Smooth muscle cell of the brain vasculature (primary cell): ENCODE data around the gene CDT1.

Experiments
- DNase-seq: peaks from one replicate; pipeline ENCODE4 v3.0.0-alpha.2; 2012; ENCODE audit warnings: low read depth, low spot score

Gene CDT1

DNA sequence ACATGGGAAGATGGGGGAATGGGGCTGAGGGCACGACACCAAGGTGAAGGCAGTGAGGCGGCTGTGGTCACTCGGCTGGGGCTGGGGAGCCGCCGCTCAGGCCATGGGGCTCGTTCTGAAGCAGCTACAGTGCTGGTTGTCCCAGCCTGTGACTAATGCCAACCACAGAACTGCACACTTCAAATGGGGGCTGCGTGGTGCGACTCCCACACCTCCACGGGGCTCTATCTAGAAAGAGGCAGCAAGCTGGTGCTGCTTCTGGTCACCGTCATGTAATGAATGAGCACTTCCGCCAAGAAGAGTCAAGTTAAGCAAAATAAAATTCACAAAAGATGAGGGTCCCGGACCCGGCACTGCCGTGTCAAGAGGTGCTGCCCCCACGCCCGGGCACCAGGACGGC, 33.2 kb downstream of the CDT1 start:
- no peak for DNase-seq

- DNase-seq: no peak
Observed at GRCh38 chr16:88837806-88838205, 34.2 kb downstream of the CDT1 start.

- DNase-seq: no peak
Observed at GRCh38 chr16:88838566-88838965, 35.0 kb downstream of the CDT1 start.

DNA sequence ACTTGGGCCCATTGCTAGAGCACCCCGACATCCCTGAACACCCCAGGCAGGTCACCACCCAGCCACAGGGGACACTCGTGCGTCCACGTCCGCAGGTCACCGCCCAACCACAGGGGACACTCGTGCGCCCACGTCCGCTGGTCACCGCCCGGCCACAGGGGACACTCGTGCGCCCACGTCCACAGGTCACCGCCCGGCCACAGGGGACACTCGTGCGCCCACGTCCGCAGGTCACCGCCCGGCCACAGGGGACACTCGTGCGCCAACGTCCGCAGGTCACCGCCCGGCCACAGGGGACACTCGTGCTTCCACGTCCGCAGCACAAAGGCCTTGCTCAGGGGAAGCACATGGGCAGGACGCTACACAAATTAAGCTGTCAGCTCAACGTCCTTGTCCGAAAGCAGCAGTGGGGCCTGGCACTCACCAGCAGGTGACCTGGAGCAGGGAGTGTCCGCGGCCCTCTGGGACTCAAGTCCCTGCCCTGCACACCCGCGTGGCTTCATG, 35.5 kb downstream of the CDT1 start:
- DNase-seq: no peak

GRCh38 chr16:88839745-88840599, 36.4 kb downstream of the CDT1 start:
- no peak for DNase-seq

DNA sequence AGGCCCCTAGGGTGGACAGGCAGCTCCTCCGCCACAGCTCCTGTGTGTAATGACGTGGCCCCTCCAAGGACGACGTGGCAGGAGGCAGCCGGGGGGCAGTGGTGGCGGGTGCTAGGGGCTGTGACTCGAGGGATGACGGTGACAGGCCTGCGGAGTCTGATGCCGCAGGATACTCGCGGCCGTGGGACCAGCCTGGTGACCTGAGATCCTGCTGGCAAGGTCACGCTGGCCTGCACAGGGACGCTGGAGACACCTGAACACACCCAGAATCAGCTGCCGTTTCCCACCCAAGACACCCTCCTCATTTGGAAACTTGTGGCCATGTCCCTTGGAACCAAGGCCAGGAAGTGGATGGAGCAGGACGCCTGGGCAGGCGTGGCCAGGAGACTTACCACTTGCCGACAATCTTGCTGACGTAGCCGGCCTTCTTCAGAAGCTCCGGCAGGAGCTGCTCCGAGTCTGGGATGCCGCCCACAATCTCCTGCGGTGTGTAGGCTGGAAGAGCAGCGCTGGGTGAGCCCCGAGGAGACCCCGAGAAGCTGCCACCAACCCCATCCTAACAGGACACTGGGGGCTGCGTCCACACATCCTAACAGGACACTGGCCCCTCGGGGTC, 37.1 kb downstream of the CDT1 start:
- DNase-seq: no peak

- DNase-seq: no peak
Observed at GRCh38 chr16:88841521-88842307, 38.1 kb downstream of the CDT1 start.

GRCh38 chr16:88842308-88842756, 38.7 kb downstream of the CDT1 start:
- no peak for DNase-seq

DNA sequence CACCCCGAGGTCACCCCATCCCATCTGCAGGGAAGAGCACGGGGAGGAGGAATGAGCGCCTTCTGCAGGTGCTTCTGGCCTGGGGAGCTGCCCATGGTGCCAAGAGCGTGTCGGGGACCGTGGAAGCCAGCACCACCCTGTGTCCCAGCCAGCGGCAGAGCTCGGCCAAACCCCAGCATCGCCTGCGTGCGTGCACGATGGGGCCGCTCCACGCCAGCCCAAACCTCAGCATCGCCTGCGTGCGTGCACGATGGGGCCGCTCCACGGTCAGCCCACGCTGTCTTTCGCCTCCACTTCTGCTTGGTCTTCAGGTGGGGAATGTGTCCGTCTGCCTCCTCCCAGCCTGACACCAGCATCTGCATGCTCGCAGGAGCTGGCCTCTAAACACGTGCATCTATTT, 39.2 kb downstream of the CDT1 start:
- DNase-seq: no peak

DNA sequence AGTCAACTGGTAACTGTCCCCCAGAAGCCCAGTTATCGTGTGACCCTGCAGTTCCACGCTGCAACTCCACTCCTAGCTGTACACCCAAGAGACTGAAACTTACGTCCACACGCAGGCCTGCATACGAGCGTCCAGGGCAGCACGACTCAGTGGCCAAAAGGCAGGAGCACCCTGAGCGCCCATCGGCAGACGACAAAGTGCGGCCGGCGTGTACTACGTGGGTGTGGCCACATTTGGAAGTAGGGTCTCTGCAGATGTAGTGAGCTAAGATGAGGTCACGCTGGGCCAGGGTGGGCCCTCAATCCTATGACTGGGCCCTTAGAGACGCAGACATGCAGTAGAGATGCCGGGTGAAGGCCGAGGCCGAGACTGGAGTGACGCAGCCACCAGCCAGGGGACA, 39.7 kb downstream of the CDT1 start:
- DNase-seq: no peak

DNA sequence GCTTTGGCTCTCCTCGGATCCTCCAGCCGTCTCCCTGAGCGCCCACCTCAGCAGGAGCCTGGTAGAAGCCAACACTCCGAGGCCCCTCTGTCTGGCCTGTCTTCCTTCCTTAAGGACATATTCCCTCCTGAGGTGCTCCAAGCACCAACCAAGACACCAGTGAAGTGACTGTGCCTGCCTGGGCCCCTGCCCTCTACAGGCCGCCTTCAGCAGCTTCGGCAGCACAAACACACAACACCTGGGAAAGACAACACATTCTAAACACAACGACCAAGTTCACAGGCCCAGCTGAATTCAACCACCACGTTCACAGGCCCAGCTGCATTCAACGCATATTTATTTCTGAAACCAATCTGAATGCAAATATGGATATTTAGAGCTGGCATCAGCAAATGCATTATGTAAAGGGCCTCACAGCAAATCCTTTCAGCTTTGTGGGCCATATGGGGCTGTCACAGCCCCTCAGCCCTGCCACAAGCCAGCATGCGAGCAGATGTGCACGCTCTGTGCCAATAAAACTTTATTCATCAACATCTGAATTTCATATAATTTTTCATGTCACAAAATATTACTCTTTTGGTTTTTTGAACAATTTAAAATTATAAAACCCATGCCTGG, 40.9 kb downstream of the CDT1 start:
- no peak for DNase-seq

DNA sequence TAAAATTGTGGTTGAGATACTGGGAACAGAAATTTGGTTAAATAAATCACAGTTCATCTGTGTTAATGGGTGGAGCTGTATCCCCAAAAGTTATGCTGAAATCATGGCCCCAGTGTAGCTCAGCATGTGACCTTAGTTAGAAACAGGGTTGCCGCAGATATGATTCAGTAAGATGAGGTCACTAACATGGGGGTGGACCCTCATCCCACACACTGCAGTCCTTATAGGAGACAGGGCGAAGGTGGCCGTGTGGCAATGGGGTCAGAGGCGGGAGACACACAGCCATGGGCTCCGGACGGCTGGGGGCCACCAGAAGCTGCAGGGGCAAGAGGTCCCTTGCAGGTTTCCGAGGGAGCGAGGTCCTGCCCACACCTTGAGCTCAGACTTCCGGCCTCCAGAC, 42.5 kb downstream of the CDT1 start:
- DNase-seq: no peak

- no peak for DNase-seq
Observed at GRCh38 chr16:88847654-88848053, 44.1 kb downstream of the CDT1 start.

DNA sequence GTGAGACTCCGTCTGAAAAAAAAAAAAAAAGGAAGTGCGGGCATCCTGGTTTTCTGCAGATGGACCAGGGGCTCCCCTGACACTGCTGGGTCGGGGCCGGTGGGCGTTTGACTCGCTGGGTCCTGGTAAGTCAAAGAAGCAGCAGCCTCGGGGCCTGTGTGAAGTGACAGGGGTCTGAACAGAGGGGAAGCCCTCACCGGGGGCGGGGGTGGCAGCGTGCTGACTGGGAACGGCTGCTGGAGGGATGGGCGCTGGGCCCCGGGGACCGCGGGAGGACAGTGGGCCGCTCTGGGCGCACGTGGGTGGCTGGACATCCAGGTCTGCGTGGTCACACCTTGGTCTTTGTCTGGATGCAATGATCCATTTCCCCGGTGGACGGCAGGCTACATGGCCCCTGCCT, 45.0 kb downstream of the CDT1 start:
- DNase-seq: no peak

- no peak for DNase-seq
Observed at GRCh38 chr16:88850531-88851199, 47.1 kb downstream of the CDT1 start.

GRCh38 chr16:88851616-88852015, 48.0 kb downstream of the CDT1 start:
- DNase-seq: no peak

- DNase-seq: no peak
Observed at GRCh38 chr16:88853325-88853941, 49.8 kb downstream of the CDT1 start.

DNA sequence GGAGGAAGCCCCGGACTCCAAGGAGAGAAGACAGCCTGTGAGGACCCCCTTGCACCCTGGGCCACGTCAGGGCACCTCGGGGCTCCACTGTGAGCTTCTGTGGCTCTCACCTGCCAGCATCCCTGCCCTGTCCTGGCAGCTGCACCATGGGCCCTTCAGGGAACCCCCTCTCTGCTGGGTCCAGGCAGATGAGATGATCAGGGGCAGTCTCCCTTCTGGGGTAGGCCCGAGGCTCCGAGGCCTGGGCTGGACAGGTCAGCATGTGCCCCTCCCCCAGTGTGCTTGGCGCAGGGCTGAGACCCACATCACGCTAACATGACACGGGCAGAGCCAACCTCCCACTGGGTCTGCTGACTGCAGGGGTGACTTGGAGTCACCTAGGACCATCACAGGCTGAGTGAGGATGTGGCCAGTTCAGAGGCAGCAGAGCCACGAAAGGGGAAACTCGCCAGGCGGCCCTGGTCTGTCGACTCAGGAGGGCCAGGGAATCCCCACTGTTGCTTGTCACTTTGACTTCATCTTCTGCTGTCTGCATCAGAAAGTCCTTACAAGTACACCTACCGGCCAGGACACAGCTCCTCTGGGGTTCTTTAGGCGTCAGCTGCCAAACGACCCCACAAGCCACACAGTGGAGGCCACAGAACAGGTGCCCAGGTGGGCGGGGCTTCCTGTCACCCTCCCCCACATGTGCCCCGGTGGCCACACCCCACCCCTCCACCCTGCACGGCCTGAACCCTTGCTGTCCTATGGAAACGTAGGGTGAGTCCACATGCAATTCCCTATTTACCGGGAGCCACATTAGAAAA, 50.9 kb downstream of the CDT1 start:
- no peak for DNase-seq

DNA sequence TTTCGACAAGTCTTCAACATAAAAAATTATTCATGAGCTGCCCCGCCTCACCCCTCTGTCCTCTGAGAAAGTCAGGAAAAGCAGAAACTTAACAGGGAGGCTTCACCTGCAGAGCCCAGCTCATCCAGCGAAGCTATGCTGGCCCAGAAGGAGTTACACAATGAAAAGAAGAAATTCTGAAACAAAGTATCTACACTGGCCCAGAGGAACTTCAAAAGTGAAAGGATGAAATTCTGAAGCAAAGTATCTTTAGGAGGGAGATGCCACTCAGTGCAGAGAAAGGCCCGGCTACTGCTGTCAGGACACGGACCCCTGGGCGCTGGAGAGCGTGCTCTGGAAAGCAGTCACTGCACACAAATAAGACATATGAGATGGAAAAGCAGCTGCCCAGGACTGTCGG, 51.6 kb downstream of the CDT1 start:
- no peak for DNase-seq

- no peak for DNase-seq
Observed at GRCh38 chr16:88855736-88856121, 52.1 kb downstream of the CDT1 start.
